Activated CD4-positive, alpha-beta T cell treated with anti-CD3 and anti-CD28 coated beads for 24 hours (primary cell): ENCODE results near the gene DOC2B.
A peak's percentile ranks its signal among the peaks of the same experiment; 100 is the strongest.
"Not testable (repeated sequence)": the region's sequence is repeated elsewhere in the genome, so short reads cannot be mapped to it uniquely, and the experiment has no call there.

Experiments used
- DNase-seq, 2 donors: peaks; one replicate each; pipeline ENCODE4 v3.0.0-alpha.2; 2020; ENCODE audit warnings: low read depth in 2 of 2

DOC2B gene

GRCh38 chr17:181245-182049 lies at the start of gene DOC2B:
Gene DOC2B, minus strand, starts transcription at chr17:181650. Its CDS starts 171 bp downstream, at chr17:181479.
- peak in 1 of 2 donors; percentile 12 for DNase-seq

- DNase-seq, result no peak
These were observed 48.9 kb upstream of the DOC2B start for GRCh38 chr17:230395-230770.

DNA sequence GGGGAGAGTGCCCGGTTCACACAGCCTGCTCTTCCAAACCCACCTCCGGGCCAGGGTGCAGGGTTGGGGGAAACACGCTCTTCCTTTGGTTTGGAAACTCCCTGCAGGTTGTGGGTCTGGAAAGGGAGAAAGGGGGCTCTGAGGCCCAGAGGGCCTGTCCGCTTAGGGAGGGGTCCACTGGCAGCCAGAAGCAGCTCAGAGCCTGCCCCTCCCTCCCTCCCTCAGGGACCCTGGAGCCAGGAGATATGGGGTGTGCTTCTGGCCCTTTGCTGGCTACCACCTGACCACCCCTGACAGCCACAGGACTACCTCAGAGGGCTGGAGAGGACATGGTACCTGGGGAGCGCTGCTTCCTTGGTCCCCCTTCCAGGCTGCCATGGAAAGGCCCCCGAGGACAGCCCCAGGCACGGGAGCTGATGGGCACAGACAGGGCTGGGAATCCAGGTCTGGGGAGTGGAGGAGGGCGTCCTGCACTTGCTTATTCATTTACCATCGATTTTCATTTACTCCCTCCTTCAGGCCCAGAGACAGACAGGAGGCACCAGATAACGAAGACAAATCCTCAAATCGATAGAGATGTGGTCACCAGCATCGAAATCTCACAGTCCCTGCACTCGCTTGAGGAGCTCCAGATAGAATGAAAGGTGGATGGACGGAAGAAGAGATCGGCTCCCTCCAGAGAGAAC lies 48.4 kb upstream of the DOC2B start:
- DNase-seq, result no peak

GRCh38 chr17:228951-229708 lies 47.7 kb upstream of the DOC2B start:
- DNase-seq, result no peak

DNA sequence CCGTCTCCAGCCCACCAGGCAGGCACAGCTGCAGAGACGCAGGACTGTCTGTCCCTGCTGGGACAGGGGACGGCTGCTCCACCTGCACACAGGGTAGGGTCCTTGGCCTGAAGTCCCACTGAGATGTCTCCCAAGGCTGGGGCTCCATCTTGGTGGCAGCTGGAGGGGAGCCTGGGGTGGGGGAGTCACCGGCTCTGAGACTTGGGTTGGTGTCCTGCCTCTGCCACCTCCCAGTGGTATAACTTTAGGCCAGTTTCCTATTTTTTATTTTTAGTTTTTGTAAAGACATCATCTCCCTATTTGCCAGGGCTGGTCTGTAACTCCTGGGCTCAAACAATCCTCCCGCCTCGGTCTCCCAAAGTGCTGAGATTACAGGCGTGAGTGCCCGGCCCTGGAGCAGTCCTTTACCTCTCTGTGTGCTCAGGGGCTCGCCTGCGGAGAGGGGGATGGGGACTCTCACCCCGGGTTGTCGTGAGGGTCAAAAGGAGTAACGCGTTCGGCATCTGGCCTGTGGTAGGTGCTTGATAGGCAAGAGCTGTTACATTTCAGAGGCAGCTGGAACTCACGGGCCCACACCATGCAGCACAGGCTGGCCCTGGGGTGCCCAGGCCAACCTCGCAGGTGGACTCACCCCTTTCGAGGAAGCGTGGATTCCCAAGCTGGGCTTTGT lies 46.6 kb upstream of the DOC2B start:
- DNase-seq, result no peak

DNA sequence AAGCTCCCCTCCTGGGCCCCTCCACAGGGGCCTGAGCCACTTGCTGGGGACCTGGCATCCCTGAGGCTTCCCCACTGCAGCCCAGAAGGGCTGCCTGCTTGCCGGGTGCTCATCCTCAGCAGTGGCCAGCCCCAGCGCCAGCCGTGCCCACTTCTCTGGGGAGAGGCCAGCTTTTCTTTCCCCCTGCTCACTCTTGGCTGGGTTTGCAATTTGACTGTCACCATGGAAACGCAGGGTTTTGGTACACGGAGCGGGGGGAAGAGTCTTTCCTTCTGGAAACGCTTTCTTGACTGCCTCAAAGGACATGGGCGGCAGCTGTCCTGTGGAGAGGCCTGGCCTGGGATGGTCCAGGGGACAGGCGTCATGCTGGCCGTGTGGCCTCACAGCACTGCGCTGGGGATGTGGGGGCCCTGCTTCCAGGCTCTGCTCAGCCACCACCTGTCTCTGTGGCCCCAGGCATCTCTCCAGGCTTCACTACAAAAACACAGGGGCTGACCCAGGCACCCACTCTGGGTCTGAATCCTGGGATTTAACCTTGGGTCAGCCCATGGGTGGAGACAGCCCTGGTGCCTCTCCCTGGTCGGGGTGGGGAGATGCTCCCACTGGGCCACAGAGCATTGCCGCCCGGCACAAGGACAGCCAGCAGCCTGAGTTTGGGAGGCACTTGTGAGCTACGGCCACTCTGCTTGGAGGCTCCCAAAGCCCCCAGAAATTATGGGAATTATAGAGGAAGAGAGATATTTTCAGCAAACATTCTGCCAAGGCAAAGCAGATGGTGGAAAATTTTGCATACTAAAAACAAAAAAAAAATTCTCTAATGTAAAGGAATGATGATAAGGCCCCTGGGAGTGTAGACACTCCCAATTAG lies 45.9 kb upstream of the DOC2B start:
- DNase-seq, result no peak

DNA sequence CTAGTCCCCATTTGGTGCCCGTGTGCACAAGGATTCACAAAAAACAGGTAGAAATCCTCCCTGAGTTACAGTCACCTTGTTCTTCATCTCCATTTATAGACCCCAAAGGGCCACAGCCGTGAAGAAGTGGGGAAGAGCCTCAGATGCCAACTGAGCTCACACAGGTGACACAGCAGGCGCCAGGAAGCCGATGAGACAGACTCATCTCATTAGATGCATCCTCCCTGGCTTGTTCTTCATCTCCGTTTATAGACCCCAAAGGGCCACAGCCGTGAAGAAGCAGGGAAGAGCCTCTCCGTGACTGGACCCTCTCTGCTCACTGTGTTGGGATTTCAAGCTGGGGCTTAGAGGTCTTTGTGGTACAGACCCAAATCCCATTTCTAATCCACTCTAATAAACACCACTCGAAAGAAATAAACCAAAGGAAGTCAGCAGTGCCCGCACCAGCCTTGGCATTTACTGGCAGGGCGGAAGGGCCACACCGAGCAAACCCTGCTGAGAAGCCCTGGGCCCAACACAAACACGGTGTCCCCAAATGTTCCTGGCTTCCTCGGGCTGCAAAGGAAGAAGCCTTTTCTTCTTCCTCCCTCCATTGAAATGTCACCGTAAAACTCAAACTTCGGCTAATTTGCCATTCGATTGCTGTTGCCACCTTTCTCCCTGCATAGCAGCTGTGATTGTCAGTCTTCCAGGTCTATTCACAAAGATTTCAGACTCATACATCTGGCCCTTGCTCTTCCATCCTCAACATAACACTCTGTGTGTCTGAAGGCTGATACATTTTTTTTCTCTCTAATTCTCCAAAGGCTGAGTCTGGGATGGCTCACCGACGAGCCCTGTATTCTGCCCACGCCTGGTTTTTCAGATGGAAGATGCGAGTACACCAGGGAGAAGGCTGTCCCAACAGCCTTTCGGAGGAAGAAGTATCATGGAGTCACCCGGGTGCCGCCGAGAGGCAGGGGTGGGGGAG lies 44.9 kb upstream of the DOC2B start:
- DNase-seq, result no peak

DNA sequence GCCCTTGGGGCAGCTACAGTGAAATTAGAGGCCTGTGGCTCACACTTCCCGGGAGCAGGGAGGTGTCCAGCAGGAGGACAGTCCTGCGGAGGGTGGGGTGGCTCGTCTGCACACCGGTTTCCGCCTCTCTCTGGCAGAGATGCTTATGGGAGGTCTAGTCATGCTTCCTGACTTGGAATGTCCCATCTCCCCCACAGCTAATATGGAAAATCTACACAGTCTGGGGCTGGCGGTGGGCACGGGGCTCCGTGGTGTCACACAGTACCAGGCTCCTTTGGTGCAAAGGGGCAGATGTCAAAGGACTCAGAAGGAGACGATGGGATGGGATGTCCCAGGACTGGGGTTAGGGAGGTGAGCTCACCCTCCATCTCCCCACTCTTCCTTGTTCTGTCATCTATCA lies 44.1 kb upstream of the DOC2B start:
- DNase-seq, result no peak

- not testable (repeated sequence) for DNase-seq
These were observed 43.1 kb upstream of the DOC2B start for GRCh38 chr17:224576-224975.

DNA sequence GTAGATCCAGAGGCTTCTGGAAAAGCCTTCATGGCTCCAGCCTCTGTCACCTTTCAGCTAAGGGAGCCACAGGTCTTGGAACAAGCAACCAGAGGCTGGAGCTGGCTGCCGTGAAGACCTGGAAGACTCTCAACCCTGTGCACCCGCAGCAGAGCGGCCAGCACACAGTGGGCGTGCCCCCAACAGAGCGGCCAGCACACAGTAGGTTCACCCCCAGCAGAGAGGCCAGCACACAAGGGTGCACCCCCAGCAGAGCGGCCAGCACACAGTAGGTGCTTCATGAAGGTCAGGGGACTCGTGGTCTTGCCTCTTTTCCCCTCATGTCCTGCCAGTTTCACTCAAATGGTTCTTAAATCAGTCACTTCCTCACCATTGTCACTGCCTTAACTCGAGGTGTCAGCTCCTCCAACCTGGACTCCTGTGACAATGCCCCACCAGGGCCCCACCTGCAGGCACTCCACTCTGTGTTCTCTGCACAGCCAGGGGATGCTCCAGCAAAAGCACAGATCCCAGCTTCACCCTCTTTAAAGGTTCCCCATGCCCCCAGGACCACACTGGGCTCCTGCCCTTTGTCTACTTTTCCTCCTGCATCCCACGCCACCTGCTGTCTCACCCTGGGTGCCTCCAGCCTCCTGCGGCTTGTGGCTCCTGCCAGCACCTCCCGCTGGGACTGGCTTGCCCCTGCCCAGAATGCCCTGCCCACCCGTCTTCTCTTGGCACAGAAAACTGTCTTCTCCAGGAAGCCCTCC lies 42.4 kb upstream of the DOC2B start:
- no peak for DNase-seq

- no peak for DNase-seq
These were observed 40.7 kb upstream of the DOC2B start for GRCh38 chr17:222172-222571.

DNA sequence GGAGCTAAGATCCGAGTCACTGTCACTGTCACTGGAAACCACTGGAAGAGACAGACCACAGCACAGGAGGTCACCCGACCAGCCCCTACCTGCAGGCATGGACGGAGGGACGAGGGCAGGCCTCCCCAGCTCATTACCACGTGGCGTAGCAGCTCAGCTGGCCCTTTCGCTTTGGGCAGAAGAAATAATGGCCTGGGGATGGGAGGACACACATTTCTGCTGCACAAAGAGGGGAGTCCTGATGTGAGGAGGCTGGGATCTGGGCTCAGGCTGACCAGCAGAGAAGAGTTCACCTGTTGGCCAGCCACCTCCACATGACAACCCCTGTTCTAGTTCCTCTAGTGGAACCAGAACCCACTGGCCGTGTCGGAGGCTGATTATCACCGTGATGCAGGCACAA lies 38.2 kb upstream of the DOC2B start:
- no peak for DNase-seq

DNA sequence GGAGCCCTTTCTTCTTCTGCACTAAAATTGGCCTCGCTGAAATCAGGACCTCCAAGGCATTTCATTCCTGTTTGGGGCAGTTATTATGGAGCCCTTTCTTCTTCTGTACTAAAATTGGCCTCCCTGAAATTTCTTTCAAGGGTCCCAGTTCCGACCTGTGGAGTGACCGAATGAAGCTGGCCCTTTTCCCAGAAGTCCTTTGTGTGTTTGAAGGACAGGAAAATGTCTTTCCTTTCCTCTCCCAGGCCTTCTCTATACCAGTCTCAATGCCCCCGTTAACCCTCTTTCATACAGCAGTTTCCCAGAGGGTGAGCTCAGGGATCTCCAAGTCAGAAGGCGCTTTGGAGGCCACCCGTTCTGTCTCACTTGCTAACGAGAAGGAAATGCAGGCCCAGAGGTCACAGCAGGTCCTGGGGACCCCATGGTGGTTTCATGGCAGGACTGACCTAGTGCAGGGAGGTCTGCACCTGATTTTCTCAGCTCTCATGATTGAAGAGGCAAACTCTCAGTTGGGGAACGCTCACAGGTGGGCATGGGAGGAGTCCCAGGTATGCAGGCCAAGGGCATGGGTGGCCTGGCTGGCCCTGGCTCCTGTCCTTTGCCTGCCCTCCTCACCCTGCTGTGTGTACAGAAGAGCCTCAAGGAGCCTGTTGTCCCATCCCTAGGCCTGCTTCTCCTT lies 37.1 kb upstream of the DOC2B start:
- no peak for DNase-seq

- DNase-seq, result no peak
These were observed 35.2 kb upstream of the DOC2B start for GRCh38 chr17:216625-217024.

DNA sequence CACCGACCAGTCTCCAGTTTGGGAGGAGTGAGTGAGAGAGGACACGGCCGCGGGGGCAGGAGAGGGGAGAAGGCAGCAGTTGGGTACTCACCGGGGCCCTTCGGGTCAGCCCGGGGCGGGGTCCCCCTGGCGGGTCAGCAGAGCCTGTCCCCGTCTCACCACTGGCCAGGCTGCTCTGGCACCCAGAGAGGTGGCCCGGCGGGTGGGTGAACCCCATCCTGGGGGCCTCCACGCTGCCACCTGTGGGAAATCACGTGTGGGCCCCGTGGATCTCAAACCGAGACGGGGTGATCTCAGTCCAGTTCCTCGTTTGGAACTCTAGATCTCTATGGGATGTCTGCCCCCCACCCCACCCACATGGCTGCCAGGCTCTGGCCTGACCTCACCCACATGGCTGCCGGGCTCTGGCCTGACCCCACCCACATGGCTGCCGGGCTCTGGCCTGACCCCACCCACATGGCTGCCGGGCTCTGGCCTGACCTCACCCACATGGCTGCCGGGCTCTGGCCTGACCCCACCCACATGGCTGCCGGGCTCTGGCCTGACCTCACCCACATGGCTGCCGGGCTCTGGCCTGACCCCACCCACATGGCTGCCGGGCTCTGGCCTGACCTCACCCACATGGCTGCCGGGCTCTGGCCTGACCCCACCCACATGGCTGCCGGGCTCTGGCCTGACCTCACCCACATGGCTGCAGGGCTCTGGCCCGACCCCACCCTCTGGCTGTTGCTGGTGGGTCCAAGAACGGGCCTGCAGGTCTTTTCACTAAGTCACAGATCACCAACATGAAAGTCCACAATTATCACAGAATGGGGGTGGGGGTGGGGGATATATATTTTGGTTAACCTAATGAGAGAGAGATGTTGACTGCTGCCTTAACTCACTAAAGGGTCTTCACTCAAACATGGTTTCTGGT lies 34.4 kb upstream of the DOC2B start:
- not testable (repeated sequence) for DNase-seq

DNA sequence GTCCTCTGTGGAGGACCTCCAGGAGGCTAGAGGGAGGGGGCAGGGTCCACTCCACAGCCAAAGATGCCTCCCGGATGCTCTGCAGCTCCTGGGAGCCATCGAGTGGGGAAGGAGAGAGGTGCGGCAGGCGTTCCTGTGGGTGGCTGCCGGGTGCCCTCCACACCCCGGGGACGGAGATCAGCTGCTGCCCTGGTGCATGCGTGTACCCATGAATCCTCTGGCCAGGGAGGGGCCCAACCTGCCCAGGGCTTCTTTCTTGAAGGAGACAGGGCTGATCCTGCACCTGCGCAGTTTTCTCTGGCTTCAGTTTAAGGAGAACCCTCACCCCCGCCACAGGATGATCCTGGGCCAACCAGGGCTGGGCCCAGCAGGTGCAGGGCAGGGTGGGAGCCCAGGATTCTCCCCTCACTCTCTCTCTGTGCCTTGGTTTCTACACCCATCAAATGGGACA lies 33.5 kb upstream of the DOC2B start:
- DNase-seq, result no peak
